CD14-positive monocyte (primary cell): ENCODE results near the gene PSMD10. TPM values are rescaled to one million over a fixed set of nuclear protein-coding genes. Genes with fewer than 3 reads are reported as not detected.

Experiments used
- DNase-seq, 3 donors: peaks; one replicate each; pipeline ENCODE4 v3.0.0-alpha.2; 2011 to 2022
- H2AFZ ChIP-seq: 2 replicates; pipeline ENCODE4 v1.6.0; 2012; ENCODE audit warnings: mild to moderate bottlenecking, low read depth, low read length, inconsistent platforms; ENCODE audit not compliant: insufficient read depth, poor library complexity, severe bottlenecking
- H3K27ac ChIP-seq, 2 donors: 1 replicate in 1 of 2; 2 replicates in 1 of 2; pipeline ENCODE4 v1.5.1; 2012 to 2013; ENCODE audit warnings: low read length in 2 of 2, control low read depth in 1 of 2, inconsistent platforms in 1 of 2, low read depth in 1 of 2, mild to moderate bottlenecking in 1 of 2
- H3K27me3 ChIP-seq, 2 donors: one replicate each; pipeline versions ENCODE4 v1.6.0 to v1.6.1; 2011 to 2013; ENCODE audit warnings: low read length in 2 of 2; ENCODE audit not compliant: control insufficient read depth in 2 of 2, insufficient read depth in 2 of 2
- H3K36me3 ChIP-seq, 2 donors: replicated peaks in 1 of 2; 1 replicate in 1 of 2; 2 replicates in 1 of 2; pipeline versions ENCODE4 v1.5.1 to v1.6.1; 2012 to 2013; ENCODE audit warnings: low read length in 2 of 2, control low read depth in 1 of 2, inconsistent platforms in 1 of 2, mild to moderate bottlenecking in 1 of 2; ENCODE audit not compliant: insufficient read depth in 2 of 2, control insufficient read depth in 1 of 2
- H3K4me1 ChIP-seq, 2 donors: 1 replicate in 1 of 2; 2 replicates in 1 of 2; pipeline versions ENCODE4 v1.5.1 to v1.6.1; 2012 to 2013; ENCODE audit warnings: low read length in 2 of 2, control low read depth in 1 of 2, inconsistent platforms in 1 of 2, mild to moderate bottlenecking in 1 of 2, moderate library complexity in 1 of 2; ENCODE audit not compliant: insufficient read depth in 2 of 2, control insufficient read depth in 1 of 2
- H3K4me2 ChIP-seq: replicated peaks from 2 replicates; pipeline ENCODE3; 2012; ENCODE audit warnings: low read length, moderate library complexity, mild to moderate bottlenecking; ENCODE audit not compliant: poor library complexity, severe bottlenecking; ENCODE audit errors: extremely low read depth
- H3K4me3 ChIP-seq, 3 experiments: fragments of 200-600 bp in 1 of 3; sonication (generic) in 1 of 3; replicated peaks in 1 of 3; 1 replicate in 2 of 3; 2 replicates in 1 of 3; pipeline ENCODE4 v1.5.1; 2011 to 2013; ENCODE audit warnings: low read length in 3 of 3, mild to moderate bottlenecking in 3 of 3, control low read depth in 2 of 3, low read depth in 2 of 3, inconsistent platforms in 1 of 3, moderate library complexity in 1 of 3
- H3K79me2 ChIP-seq: 2 replicates; pipeline ENCODE4 v1.6.0; 2012; ENCODE audit warnings: mild to moderate bottlenecking, control low read depth, inconsistent platforms, low read length, moderate library complexity; ENCODE audit not compliant: insufficient read depth
- H3K9ac ChIP-seq: 2 replicates; pipeline ENCODE4 v1.6.0; 2017; ENCODE audit warnings: low read length, mild to moderate bottlenecking; ENCODE audit not compliant: insufficient read depth, poor library complexity, severe bottlenecking
- H3K9me3 ChIP-seq, 2 donors: replicated peaks in 1 of 2; 1 replicate in 1 of 2; 2 replicates in 1 of 2; pipeline versions ENCODE4 v1.5.1 to v1.6.1; 2012 to 2013; ENCODE audit warnings: low read length in 2 of 2, control low read depth in 1 of 2; ENCODE audit not compliant: control insufficient read depth in 1 of 2, insufficient read depth in 1 of 2
- H4K20me1 ChIP-seq: 2 replicates; pipeline ENCODE4 v1.6.0; 2012; ENCODE audit warnings: mild to moderate bottlenecking, low read length, control low read depth, moderate library complexity; ENCODE audit not compliant: insufficient read depth
- H3K27ac Mint-ChIP-seq, 7 donors: one replicate each; pipeline ENCODE4 v1.8.0; 2020; ENCODE audit warnings: mild to moderate bottlenecking in 7 of 7, mixed read lengths in 7 of 7, moderate library complexity in 6 of 7, inconsistent platforms in 2 of 7
- H3K27me3 Mint-ChIP-seq, 3 donors: one replicate each; pipeline ENCODE4 v1.8.0; 2021 to 2022; ENCODE audit warnings: low read depth in 3 of 3, mild to moderate bottlenecking in 3 of 3, mixed read lengths in 3 of 3, moderate library complexity in 3 of 3, inconsistent platforms in 1 of 3
- H3K36me3 Mint-ChIP-seq, 2 donors: one replicate each; pipeline ENCODE4 v1.8.0; 2020; ENCODE audit warnings: mixed read lengths in 2 of 2, inconsistent platforms in 1 of 2, mild to moderate bottlenecking in 1 of 2
- H3K4me1 Mint-ChIP-seq: one replicate; pipeline ENCODE4 v1.8.0; 2020; ENCODE audit warnings: mild to moderate bottlenecking, mixed read lengths
- H3K4me3 Mint-ChIP-seq, 2 donors: one replicate each; pipeline ENCODE4 v1.8.0; 2020; ENCODE audit warnings: mild to moderate bottlenecking in 2 of 2, mixed read lengths in 2 of 2, moderate library complexity in 1 of 2
- H3K9me3 Mint-ChIP-seq, 7 donors: one replicate each; pipeline ENCODE4 v1.8.0; 2020 to 2022; ENCODE audit warnings: mixed read lengths in 7 of 7, mild to moderate bottlenecking in 6 of 7, moderate library complexity in 6 of 7, inconsistent platforms in 2 of 7
- CTCF ChIP-seq: fragments of 200-600 bp; IDR thresholded peaks from one replicate; pipeline ENCODE4 v1.8.0; 2022; ENCODE audit warnings: antibody characterized with exemption, mild to moderate bottlenecking
- WGBS: methylation state at CpG from one replicate; pipeline ENCODE4 v1.1.5; 2013; ENCODE audit warnings: missing lambda C conversion rate; ENCODE audit not compliant: insufficient coverage; 5-methylcytosine and 5-hydroxymethylcytosine counted together
- intact Hi-C, 2 donors: fragments of 100-400 bp; cut with micrococcal nuclease; formaldehyde crosslinking; loops; one replicate each; pipeline versions ENCODE4 v1.15.0 to v1.15.1; 2023
- polyA minus RNA-seq: library from RNA; depleted of rRNA, polyadenylated mRNA; stranded (reverse); fragments of >200 nt; gene quantifications from 2 replicates; pipeline ENCODE4 v1.2.3, GENCODE V29; 2012
- polyA plus RNA-seq, 3 donors: library from polyadenylated mRNA; depleted of rRNA in 1 of 3; unstranded in 2 of 3; stranded (reverse) in 1 of 3; fragments of 300-500 nt in 2 of 3; fragments of >200 nt in 1 of 3; fragmentation: Illumina TruSeq in 2 of 3; gene quantifications; 1 replicate in 2 of 3; 2 replicates in 1 of 3; pipeline ENCODE4 v1.2.3, GENCODE V29; 2012 to 2021
- total RNA-seq, 12 experiments: library from RNA in 1 of 12; stranded (reverse) in 1 of 12; fragments of 120-200 nt in 1 of 12; gene quantifications; one replicate each; pipeline ENCODE4 v1.2.4 and lab custom pipeline; 2013 to 2026; ENCODE audit warnings: mixed read lengths in 6 of 12, inconsistent platforms in 1 of 12

The PSMD10 gene
- total RNA-seq (2013), result 42.5 TPM
- polyA plus RNA-seq (10 to 100 TPM; 17.9 to 70.4 (median 64.7) TPM), polyA minus RNA-seq (13.4 and 16.5 TPM in 2 replicates), total RNA-seq (lab: John Stamatoyannopoulos, UW) (8.6 to 21.9 (median 14.5) reads per million in 11 experiments)

GRCh38 chrX:108091264-108091877 is at the start of gene PSMD10, which contains the start of gene ATG4A:
Gene PSMD10 (minus strand): TSS chrX:108091542. CDS start chrX:108091520, 22 bp downstream.
Gene ATG4A (plus strand): TSS chrX:108091778. CDS start chrX:108091827, 49 bp downstream.
- intact Hi-C loops, result no loop called here
- H4K20me1 ChIP-seq, result no peaks in the 10 kb centered on the region
- TF ChIP-seq CTCF, result no peak
- H3K4me2 ChIP-seq, result peak within 1 kb of the TSS; percentile 70
- peak within 1 kb of the TSS; percentile 63 to 81 (median 76) for H3K4me3 ChIP-seq
- H3K9ac ChIP-seq, result peak within 1 kb of the TSS; percentile 73
- H3K9me3 Mint-ChIP-seq, result no peaks in the 10 kb centered on the region
- peak within 1 kb of the TSS; percentile 84 for H2AFZ ChIP-seq
- H3K4me3 Mint-ChIP-seq, result no peak within 1 kb of the TSS
- peaks cover 4 to 10% of the 10 kb centered on the region in 2 donors for H3K36me3 Mint-ChIP-seq
- DNase-seq, result peak; percentile 86 to 89 (median 87)
- H3K36me3 ChIP-seq, result peaks cover 5 to 18% of the 10 kb centered on the region in 2 donors
- peaks cover 5% of the 10 kb centered on the region for H3K4me1 Mint-ChIP-seq
- no peaks in the 10 kb centered on the region for H3K27me3 ChIP-seq
- no peaks in the 10 kb centered on the region for H3K9me3 ChIP-seq
- H3K4me1 ChIP-seq, result peaks cover 10 to 17% of the 10 kb centered on the region in 2 donors
- no peak within 1 kb of the TSS for H3K27ac Mint-ChIP-seq
- peaks cover 13% of the 10 kb centered on the region for H3K79me2 ChIP-seq
- peaks cover 0 to under 1% (median 0%) of the 10 kb centered on the region in 3 donors for H3K27me3 Mint-ChIP-seq
- H3K27ac ChIP-seq, result peak within 1 kb of the TSS; percentile 82 to 87
- WGBS, result 0% methylated on average over 11 of the region's 47 CpGs

GRCh38 chrX:108138814-108139702 is 47.7 kb upstream of the PSMD10 start:
- Histone ChIP-seq H2AFZ (no peak overlapping the region), H3K36me3 (peaks cover 34 to 63% of the 10 kb centered on the region in 2 donors), H3K79me2 (no peaks in the 10 kb centered on the region), H3K4me2 (no peak overlapping the region), H3K27ac (no peak overlapping the region), H3K4me1 (no peaks in the 10 kb centered on the region), H3K9me3 (no peaks in the 10 kb centered on the region), H3K27me3 (no peaks in the 10 kb centered on the region), H3K9ac (no peak overlapping the region), H3K4me3 (no peak overlapping the region), H4K20me1 (no peaks in the 10 kb centered on the region)
- no peak for DNase-seq
- peaks cover 0 to 3% (median 0%) of the 10 kb centered on the region in 3 donors for H3K27me3 Mint-ChIP-seq
- no peaks in the 10 kb centered on the region for H3K4me1 Mint-ChIP-seq
- WGBS, result no CpG with 5 or more reads among the region's 7 CpGs
- H3K9me3 Mint-ChIP-seq, result peaks cover 0 to 5% (median 0%) of the 10 kb centered on the region in 7 donors
- no peak overlapping the region for H3K4me3 Mint-ChIP-seq
- H3K36me3 Mint-ChIP-seq, result peaks cover 38 to 46% of the 10 kb centered on the region in 2 donors
- H3K27ac Mint-ChIP-seq, result no peak overlapping the region
- intact Hi-C loops, result no loop called here
- peak; percentile 33 for TF ChIP-seq CTCF
